ENCODE measurements around the gene MAB21L4. TPM values are rescaled to one million over a fixed set of nuclear protein-coding genes. Genes with fewer than 3 reads are reported as not detected.

MAB21L4 gene
- total RNA-seq, 1 donor from 2014 or later = not detected

GRCh38 chr2:240873805-240874714, 21.9 kb downstream of the MAB21L4 start:
- intact Hi-C loops (cut with DNase I) = no loop called here

GRCh38 chr2:240873098-240873788, 22.7 kb downstream of the MAB21L4 start:
- DNase-seq (no peak), ATAC-seq (ENCODE audit: poor library complexity) (no peak)
- intact Hi-C loops (cut with DNase I) = no loop called here

More at GRCh38 chr2:240873805-240874714, 21.9 kb downstream of the MAB21L4 start:
- peak; percentile 34 for ATAC-seq (ENCODE audit: poor library complexity)
- DNase-seq = peak; percentile 30

- no peak for DNase-seq
- no peak for ATAC-seq (ENCODE audit: poor library complexity)
- intact Hi-C loops (cut with DNase I) = no loop called here
Measured at GRCh38 chr2:240872317-240873097, 23.4 kb downstream of the MAB21L4 start.

GRCh38 chr2:240871071-240871958, 24.6 kb downstream of the MAB21L4 start:
- DNase-seq (no peak), ATAC-seq (ENCODE audit: poor library complexity) (no peak)

GRCh38 chr2:240869956-240870875, 25.7 kb downstream of the MAB21L4 start:
- ATAC-seq (ENCODE audit: poor library complexity) = no peak
- intact Hi-C loops (cut with DNase I) = no loop called here
- no peak for DNase-seq

More at GRCh38 chr2:240871071-240871958, 24.6 kb downstream of the MAB21L4 start:
- intact Hi-C loops (cut with DNase I) = no loop called here

- intact Hi-C loops (cut with DNase I) = no loop called here
- DNase-seq (no peak), ATAC-seq (ENCODE audit: poor library complexity) (no peak)
Measured at GRCh38 chr2:240869109-240869955, 26.6 kb downstream of the MAB21L4 start.

- DNase-seq (no peak), ATAC-seq (ENCODE audit: poor library complexity) (no peak)
- intact Hi-C loops (cut with DNase I) = no loop called here
Measured at GRCh38 chr2:240868286-240869108, 27.5 kb downstream of the MAB21L4 start, which contains the start of gene AGXT. Gene AGXT (plus strand): TSS chr2:240868824. CDS start chr2:240868866, 42 bp downstream.

- intact Hi-C loops (cut with DNase I) = no loop called here
Measured at GRCh38 chr2:240865391-240865790, 30.6 kb downstream of the MAB21L4 start.

GRCh38 chr2:240864475-240864874, 31.5 kb downstream of the MAB21L4 start:
- no peak for ATAC-seq (ENCODE audit: poor library complexity)
- DNase-seq = no peak
- intact Hi-C loops (cut with DNase I) = no loop called here

More at GRCh38 chr2:240865391-240865790, 30.6 kb downstream of the MAB21L4 start:
- DNase-seq = no peak
- ATAC-seq (ENCODE audit: poor library complexity) = no peak

GRCh38 chr2:240861547-240861946, 34.4 kb downstream of the MAB21L4 start:
- ATAC-seq (ENCODE audit: poor library complexity) (no peak), DNase-seq (no peak)
- intact Hi-C loops (cut with DNase I) = no loop called here

GRCh38 chr2:240858871-240859270, 37.1 kb downstream of the MAB21L4 start:
- DNase-seq = no peak
- no peak for ATAC-seq (ENCODE audit: poor library complexity)
- intact Hi-C loops (cut with DNase I) = no loop called here

GRCh38 chr2:240858321-240858720, 37.6 kb downstream of the MAB21L4 start:
- intact Hi-C loops (cut with DNase I) = no loop called here
- DNase-seq (no peak), ATAC-seq (ENCODE audit: poor library complexity) (no peak)

- DNase-seq = no peak
- intact Hi-C loops (cut with DNase I) = no loop called here
- no peak for ATAC-seq (ENCODE audit: poor library complexity)
Measured at GRCh38 chr2:240857039-240858008, 38.6 kb downstream of the MAB21L4 start.

All from Right ventricle myocardium superior (tissue), 1 donor.